GM19025 (cell line): ENCODE results near the gene PKIG.

Experiments used
- ATAC-seq: cut with Tn5 transposase; IDR thresholded peaks from one replicate; pipeline ENCODE4 v1.9.1; 2021; ENCODE audit warnings: mild to moderate bottlenecking, low read depth, moderate library complexity; ENCODE audit not compliant: unreplicated experiment

Gene PKIG

DNA sequence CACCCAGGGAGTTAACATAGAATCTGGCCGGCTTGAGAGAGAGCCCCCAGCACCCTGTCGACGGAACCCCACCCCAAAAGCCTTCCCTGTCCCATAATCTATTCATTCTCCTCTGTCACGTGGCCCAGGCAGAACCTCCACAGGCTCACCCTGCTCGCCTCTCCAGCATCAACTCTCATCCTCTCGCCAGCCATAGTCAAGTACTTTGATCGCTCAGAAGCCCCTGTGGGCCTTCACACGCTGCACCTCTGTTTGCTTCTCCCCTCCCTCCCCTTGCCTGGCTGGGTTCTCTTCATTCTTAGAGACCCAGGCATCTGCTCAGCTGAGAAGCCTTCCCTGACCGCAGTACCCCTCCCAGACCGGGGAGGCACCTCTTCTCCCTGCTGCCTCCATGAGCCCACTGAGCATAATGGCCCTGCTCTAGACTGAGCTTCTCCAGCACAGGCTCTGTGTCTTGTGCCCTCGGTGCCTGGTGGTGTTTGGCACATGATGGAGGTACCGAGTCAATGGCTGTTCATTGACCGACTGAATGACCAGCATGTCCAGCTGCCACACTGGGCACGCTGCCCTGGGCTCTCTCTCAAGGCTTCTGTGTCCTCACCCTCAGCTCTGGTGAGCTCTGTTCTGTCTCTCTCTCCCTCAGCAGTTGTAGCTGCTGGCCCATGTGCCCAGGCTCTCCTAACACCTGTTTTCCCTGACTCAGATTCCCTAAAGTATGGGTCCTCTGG, 33.7 kb downstream of the PKIG start:
- no peak for ATAC-seq

DNA sequence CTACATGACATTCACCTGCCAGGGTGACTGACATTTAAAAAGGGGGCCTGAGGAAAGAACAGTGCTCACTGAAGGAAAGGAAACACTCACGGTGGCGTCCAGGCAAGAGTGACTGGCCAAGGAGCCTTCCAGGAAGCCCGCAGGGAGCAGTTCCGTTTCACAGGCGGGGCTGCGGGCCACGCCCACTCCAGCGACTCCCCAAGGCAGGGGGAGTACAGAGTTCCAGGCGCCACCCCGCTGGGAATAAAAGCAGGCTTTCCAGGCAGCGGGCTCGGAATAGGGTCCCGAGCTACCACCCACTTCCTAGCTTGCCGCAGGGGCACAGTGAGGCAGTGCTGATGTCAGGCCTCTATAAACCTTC, 34.2 kb downstream of the PKIG start:
- no peak for ATAC-seq

DNA sequence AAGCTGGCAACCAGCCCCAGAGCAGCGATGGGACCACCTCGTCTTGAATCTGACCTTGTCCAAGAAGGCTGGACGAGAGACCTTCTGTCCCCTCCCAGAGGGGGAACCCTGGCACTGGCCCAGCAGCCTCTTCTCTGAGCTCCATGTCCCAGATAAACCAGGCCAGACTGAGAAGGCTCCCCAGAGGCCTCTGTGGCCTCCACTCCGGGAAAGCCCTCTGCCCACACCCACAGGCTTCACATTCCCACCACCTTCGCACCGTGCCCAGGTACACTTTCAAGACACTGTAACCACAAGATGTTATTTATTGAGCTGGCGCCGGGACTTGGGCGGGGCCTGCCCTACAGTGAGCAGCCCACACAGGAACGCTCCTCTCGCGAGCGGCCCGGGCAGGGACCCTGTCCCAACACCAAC, 35.9 kb downstream of the PKIG start:
- no peak for ATAC-seq

DNA sequence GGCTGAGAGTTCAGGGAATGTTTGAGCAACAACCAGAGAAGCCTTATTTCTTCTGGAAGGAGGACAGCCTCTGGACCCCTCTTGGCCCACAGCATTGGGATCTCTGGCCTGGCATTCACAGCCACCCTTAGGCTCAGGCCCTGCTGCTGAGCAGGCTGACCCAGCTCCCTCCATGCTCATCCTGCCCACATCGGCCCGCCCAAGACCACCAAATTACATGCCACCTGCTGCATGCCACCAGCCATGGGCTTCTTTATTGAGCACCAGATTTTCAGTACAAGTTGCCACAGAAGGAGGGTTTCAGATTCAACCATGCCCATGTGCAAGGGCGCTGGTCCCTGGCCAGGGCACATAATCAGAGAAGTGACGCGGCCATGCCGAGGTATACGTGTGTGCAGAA, 36.9 kb downstream of the PKIG start:
- ATAC-seq: no peak

DNA sequence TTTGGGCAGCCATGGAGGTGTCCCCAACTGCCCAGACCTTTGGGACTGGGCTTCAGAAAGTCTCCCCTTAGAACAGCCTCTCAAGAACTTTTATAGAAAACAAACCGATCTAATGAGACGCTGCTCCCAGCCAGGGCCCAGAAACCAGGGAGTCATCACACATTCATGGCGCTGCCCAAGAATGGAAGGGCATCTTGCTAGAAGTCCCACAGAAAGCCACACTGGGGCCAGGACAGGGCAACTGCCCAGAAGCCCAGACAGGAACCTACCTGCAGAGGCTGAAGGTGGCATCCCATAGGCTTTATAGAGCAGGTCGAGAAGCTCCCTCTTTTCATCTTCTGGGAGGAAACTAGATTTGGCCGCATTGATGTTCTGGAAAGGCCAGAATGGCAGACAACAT, 37.7 kb downstream of the PKIG start:
- no peak for ATAC-seq

DNA sequence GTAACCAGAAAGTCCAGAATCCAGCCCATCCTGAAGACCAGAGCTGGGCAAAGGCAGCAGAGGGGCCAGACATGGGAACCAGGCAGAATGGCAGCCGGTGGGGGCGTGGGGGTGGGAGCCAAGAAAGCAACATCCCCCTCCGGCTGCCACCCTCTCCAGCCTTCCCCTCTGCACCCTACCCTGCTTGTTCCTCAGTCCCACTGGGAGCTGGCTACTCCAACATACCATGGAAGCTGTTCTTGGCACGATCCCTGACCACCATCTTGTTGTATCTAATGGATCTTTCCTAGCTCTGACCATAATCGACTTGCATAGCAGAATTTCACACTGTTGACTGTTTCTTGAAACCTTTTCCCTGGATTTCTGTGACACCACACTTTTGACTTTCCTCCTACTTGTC, 38.9 kb downstream of the PKIG start:
- no peak for ATAC-seq

DNA sequence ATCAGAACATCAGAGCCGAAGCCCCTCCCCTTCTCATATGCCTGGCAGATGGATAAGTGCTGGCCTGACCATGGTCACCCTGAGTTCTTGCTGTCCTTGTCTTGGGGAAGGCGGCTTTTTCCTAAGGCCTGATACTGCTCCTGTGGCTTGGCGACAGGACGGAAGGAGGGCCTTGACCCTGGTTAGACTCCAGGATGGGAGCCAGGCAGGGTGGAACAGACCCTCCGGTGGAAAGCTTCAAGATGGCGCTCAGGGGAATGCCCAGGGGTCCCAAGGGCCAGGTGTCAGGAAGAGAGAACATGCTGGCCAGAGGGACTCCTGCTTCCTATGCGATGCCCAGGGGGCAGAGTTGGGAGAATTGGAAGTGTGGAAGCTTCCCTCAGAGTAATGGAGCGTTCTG, 39.6 kb downstream of the PKIG start:
- no peak for ATAC-seq

DNA sequence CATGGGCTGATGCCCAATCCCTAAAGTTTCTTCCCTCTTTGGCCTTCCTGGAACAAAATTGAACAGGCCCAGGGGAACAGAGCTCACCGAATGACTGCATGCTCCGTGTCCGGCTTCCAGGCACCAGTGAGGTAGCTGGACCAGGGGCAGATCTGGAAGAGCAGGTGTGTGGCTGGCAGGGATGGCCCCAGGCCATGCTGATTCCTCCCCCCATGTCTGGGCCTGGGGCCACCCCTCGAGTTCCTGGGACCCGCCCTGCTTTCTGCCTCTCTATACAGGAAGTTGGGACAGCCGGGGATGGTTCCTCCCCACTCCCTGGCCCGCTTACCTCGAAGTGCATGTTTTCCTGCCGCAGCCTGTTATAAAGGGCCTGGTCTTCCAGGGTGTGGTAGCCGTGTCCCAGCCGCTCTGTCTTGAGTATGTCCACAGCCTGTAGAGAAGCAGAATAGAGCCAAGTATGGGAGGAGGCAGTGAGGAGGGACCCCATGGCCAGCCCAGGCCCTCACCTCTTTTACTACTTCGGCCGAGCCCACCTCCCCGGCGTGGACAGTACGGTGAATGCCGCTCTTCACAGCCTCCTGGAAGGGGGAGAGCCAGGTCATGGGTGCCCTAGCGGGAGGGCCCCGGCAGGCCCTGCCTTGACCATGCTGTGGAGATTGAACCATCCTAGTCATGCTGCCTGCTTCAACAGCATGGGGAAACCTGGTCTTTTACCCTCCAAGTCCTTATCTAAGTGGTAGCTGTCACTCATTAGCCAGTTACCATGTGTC, 40.3 kb downstream of the PKIG start:
- ATAC-seq: no peak

DNA sequence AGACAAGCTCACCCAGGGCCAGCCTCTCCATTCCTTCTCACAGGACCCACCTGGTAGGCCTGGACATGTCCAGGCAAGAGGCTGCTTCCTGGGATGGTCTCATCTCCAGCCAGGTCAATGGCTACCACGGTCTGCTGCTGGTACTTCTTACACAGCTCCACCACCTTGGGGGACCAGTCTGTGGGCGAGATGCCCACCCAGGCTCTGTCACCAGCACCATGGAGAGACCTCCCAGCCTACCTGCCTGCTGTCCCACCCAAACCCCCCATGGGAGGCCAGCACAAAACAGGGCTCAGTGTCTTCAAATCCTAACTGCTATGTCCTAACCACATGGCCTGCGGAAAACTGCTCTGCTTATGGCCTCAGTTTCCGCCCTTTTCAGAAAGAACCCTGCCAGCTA, 41.8 kb downstream of the PKIG start:
- no peak for ATAC-seq

DNA sequence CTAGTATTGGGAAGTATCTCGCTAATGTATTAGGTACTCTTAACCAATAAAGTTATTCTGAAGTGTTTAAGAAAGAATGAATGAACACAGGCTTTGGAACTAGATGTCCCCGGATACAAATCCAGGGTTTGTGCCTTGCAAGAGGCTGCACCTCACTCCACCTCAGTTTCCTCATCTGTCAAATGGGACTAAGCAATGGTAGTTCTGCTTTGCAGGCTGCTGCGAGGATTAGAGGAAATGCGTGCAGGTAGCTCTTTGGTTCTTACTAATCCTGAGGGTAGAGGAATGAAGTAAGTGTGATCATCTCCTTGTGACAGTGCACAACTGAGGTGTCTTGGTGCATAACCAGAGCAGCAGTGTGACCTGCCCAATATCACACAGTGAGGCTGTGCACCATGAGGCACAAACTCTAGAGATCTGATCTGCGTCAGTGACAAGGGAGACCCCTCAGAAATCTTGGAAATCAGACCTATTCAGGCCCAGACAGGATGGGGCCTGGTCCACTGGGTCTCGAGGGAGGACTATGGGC, 42.4 kb downstream of the PKIG start:
- no peak for ATAC-seq

DNA sequence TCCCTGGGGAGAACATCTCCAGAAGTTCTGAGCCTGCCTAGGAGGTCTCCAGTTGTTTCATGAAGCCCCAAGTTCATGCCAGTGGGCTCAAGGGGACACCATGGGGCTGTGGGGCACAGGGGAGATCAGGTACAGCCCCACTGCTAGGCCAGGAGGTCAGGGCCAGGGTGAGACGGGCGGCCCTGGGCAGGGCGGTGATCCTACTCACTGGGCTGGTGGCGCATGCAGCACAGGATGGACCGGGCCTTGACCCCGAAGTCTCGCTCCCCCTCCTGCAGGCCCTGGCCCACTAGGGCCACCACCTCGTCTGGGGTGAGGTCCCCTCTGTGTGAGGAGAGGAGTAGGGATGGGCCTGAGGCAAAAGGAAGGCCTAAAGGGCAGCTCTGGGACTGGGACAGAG, 43.0 kb downstream of the PKIG start:
- ATAC-seq: no peak

DNA sequence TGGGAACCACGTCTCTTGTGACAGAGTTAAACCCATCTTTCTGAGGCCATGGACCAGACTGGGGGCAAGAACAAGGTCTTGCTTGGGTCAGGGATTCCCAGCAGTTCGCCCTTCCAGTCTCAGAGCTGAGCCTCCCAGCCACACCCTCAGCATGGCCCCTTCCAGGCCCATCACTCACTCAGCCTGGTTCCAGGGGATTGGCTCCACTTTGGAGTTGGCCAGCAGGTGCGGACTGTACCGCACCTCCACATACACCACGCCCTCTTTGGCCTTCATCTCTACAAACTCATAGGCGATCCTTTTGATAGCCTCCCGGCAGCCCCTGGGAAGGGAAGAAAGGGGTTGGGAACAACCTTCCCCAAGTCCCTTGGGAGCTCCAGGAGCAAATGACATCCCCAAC, 43.9 kb downstream of the PKIG start:
- no peak for ATAC-seq

DNA sequence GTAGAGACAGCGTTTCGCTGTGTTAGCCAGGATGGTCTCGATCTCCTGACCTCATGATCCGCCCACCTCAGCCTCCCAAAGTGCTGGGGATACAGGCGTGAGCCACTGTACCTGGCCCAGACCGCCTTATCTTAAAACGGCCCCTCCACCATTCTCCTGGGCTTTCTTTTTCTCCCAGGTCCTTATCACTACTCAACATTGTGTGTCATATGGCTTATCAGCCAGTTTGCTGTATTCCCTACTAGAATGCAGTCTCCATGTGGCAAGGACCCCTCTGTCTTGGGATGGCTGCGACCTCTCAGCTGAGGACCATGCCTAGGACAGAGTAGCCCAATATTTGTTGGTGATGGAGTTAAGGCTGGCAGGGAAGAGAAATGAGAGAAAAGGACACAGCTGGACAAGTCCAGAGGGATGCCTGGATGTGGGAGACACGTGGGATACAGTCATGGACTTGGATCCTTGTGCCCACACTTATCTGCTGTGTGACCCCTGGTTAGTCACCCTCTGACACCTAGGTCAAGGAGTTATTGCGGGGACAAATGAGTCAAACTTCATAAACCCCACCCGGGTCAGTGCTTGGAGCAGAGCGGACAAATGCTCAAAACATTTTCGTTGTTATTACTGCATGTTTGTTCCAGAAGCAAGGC, 45.1 kb downstream of the PKIG start:
- no peak for ATAC-seq

DNA sequence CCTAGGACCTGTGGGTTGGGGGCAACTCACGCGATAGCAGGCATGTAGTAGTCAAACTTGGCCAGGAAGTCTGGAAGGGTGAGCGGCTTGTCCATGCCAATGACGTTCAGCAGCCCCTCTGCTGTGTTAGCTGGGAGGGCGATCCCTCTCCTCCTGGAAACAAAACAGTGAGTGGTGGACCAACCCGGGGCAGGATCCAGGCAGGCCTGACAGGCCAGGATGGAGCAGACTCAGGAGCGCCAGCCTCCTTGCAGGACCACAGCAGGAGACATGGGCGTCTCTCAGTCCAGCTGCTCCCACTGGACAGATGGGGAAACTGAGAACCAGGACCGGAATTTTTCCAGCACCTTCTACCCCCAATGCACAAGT, 46.6 kb downstream of the PKIG start:
- no peak for ATAC-seq

DNA sequence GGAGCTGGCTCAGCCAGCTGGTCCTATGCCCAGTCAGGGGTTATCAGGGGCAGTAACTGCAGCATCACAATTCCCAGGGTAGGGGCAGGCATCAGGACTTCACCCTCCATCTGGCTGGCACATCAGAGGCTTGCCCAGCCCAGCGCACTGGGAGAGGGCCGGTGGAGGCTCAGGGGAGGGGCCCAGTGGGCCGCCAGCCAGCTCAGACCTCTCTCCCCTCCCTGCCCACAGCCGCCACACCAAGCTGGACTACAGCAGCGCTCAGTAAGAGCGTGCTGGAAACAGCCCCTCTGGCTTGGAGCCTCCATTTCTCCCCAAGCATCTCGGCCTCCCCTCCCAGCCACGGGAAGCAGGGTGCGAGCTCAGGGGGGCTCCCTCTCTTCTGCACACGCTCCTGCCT, 47.2 kb downstream of the PKIG start:
- no peak for ATAC-seq

DNA sequence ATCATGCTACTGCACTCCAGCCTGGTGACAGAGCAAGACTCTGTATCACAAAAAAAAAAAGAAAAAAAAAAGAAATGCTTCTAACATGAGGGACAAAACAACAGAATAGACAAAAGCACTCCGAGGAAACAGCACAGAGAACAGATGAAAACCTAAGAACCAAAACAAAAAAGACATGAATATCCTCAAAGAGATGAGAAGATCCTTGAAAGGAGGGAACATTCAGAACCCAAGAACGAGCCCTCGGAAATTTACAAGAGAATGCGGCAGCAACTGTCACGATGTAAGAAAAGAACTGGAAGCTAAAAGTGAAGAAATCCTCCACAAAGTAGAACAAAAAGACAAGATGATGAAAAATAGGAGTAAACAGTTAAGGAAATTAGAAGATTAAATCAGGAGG, 47.9 kb downstream of the PKIG start:
- no peak for ATAC-seq

DNA sequence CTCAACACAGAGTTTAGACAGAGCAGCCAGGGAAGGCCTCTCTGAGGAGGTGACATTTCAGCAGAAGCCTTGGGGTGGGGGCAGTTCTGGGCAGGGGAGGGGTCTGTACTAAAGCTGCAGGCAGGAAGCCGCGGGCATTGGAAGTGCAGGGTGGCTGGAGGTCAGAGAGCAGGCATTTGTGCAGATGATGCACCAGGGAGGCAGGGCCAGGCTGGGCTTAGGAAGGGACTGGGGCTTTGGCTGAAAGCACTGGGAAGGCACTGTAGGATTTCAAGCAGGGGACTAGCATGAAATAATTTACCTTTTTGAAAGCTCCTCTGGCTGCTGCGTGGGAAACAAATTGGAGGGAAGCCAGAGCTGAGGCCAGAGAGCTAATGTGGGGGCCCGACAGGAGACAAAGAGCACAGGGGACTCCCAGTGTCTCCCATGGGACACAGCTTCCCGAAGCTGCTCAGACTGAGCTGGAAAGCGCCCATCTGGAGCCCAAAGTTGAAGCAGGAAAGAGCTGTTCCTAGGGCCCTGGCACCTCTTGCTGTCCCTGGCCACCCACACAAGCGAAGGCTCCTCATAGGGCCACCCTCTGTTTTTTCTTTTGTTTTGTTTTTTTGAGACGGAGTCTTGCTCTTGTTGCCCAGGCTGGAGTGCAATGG, 49.8 kb downstream of the PKIG start:
- no peak for ATAC-seq

DNA sequence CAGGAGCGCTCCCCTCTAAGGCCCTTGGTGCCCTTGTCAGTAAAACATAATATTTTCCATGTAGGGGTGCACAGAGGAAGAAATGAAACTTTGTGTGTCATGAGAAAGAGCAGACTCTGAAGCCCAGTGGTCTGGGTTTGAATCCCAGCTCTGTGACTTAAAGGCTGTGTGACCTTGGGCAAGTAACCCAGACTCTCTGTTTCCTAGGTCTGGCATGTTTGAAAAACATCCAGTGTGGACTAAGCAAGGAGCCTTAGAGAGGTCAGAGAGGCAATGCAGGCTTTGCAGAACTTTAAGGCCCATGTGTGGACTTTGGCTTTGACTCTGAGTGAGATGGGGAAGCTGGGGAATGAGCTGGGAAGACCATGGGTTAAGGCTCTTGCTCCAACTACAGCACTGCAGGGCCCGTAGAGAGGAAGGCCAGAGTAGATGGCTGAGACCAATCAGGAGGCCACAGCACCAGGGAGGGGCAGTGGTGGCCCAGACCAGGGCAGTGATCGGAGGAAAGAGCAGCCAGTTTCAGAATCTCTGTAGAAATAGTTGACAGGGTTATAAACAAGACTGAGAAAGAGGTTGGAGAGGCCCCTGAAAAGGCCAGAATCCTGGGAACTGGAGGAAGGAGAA, 50.9 kb downstream of the PKIG start:
- ATAC-seq: no peak

DNA sequence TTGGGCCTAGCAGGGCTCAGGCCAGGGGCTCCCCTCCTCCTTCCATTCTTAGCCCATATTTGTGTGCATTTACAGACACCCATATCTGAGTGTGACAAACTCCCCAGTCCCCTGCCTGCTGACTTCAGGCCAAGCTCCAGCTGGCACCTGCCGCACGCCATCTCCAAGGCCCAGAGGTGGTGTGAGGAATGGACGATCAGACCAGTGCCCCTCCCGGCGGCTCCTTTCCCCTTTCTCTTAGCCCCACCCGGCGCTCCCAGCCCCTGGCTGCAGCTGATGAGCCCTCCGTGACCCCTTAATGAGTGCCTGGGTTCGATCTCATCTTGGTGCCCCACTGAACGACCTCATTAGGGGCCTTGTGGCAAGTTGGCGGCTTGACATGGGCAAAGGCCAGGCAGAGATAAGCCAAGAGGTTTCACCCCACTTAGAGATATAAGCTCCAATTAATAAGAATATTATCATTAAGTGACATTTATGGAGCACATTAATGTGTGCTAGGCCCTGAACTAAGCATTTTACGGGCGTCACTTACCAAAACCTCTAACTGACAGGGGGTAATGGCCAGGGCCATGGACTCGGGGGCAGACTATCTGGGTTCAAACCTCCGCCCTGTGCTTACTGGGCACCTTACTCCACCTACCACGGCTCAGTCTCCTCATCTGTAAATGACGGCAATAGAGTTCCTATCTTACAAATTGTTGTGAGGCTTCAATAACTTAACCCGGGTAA, 51.7 kb downstream of the PKIG start:
- no peak for ATAC-seq

DNA sequence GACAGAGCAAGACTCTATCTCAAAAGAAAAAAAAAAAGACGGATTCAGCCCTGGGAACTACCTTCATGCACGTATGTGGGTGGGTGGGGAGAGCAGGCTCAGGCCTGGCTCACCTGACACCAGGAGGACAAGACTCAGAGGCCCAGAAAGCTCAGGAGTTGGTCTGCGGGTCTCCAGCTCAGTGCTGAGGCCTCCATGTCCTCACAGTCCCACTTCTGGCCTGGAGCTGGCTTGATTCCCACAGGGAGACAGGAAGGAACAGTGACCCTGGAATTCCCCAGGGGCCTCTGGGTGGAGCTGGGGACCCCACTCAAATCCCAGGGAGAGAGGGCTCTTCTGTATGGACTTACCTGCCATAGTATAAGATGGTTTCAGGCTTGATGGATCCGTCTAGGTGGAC, 53.5 kb downstream of the PKIG start:
- ATAC-seq: no peak
